ENCODE results near the gene PTPRJ. TPM values are rescaled to one million over a fixed set of nuclear protein-coding genes. Genes with fewer than 3 reads are reported as not detected.

The PTPRJ gene
- total and polyA plus RNA-seq, 4 donors: 4.1 to 24.7 (median 14.6) TPM

- no peak overlapping the region for H3K4me3 ChIP-seq (ENCODE audit: low read depth in 1 of 3, low read length in 3 of 3)
- TF ChIP-seq EGR1 (IDR thresholded peaks at IDR 0.05; ENCODE audit: low read depth in 2 of 2) (no peak), ATF3 (IDR thresholded peaks at IDR 0.05) (no peak), FOXA1 (IDR thresholded peaks at IDR 0.05) (no peak), ZBTB33 (IDR thresholded peaks at IDR 0.05) (no peak), GABPA (IDR thresholded peaks at IDR 0.05 in 1 of 2, conservative IDR thresholded peaks at IDR 0.05 in 1 of 2) (no peak), FOXA2 (IDR thresholded peaks at IDR 0.05) (no peak), RAD21 (IDR thresholded peaks at IDR 0.05) (no peak), RXRA (IDR thresholded peaks at IDR 0.05) (no peak), HNF4G (IDR thresholded peaks at IDR 0.05) (no peak), SP1 (IDR thresholded peaks at IDR 0.05) (no peak), YY1 (IDR thresholded peaks at IDR 0.05) (no peak)
- TF ChIP-seq, protein P1, sequence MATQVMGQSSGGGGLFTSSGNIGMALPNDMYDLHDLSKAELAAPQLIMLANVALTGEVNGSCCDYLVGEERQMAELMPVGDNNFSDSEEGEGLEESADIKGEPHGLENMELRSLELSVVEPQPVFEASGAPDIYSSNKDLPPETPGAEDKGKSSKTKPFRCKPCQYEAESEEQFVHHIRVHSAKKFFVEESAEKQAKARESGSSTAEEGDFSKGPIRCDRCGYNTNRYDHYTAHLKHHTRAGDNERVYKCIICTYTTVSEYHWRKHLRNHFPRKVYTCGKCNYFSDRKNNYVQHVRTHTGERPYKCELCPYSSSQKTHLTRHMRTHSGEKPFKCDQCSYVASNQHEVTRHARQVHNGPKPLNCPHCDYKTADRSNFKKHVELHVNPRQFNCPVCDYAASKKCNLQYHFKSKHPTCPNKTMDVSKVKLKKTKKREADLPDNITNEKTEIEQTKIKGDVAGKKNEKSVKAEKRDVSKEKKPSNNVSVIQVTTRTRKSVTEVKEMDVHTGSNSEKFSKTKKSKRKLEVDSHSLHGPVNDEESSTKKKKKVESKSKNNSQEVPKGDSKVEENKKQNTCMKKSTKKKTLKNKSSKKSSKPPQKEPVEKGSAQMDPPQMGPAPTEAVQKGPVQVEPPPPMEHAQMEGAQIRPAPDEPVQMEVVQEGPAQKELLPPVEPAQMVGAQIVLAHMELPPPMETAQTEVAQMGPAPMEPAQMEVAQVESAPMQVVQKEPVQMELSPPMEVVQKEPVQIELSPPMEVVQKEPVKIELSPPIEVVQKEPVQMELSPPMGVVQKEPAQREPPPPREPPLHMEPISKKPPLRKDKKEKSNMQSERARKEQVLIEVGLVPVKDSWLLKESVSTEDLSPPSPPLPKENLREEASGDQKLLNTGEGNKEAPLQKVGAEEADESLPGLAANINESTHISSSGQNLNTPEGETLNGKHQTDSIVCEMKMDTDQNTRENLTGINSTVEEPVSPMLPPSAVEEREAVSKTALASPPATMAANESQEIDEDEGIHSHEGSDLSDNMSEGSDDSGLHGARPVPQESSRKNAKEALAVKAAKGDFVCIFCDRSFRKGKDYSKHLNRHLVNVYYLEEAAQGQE (IDR thresholded peaks at IDR 0.05): no peak
- TF ChIP-seq, protein P2, sequence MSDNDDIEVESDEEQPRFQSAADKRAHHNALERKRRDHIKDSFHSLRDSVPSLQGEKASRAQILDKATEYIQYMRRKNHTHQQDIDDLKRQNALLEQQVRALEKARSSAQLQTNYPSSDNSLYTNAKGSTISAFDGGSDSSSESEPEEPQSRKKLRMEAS (IDR thresholded peaks at IDR 0.05): no peak
- H3K4me1 ChIP-seq (ENCODE audit: control insufficient read depth in 4 of 4, insufficient read depth in 4 of 4, low read length in 3 of 4): peaks cover 20 to 94% (median 82%) of the 10 kb centered on the region in 4 donors
- H3K27ac ChIP-seq (ENCODE audit: low read depth in 1 of 2, low read length in 2 of 2): peak overlapping the region; percentile 75 to 82
- 78% methylated on average over 3 of the region's 3 CpGs for WGBS
- H3K9ac ChIP-seq (ENCODE audit: low read depth in 1 of 2, low read length in 2 of 2): peak overlapping the region in 1 of 2 donors; percentile 17
- no peak for DNase-seq (ENCODE audit: low spot score)
- no peaks in the 10 kb centered on the region for H3K36me3 ChIP-seq (ENCODE audit: control insufficient read depth in 4 of 4, insufficient read depth in 3 of 4, low read depth in 1 of 4, low read length in 3 of 4)
- H3K9me3 ChIP-seq (ENCODE audit: control insufficient read depth in 4 of 4, low read length in 3 of 4): no peaks in the 10 kb centered on the region
- H3K27me3 ChIP-seq (ENCODE audit: control insufficient read depth in 4 of 4, insufficient read depth in 4 of 4, low read length in 3 of 4): no peaks in the 10 kb centered on the region
Observed at GRCh38 chr11:48104568-48104924, 124.2 kb downstream of the PTPRJ start.

GRCh38 chr11:48105096-48105990 lies 125.0 kb downstream of the PTPRJ start:
- Histone ChIP-seq H3K4me3 (ENCODE audit: low read depth in 1 of 3, low read length in 3 of 3) (no peak overlapping the region), H3K27ac (ENCODE audit: low read depth in 1 of 2, low read length in 2 of 2) (peak overlapping the region; percentile 66 to 68), H3K9ac (ENCODE audit: low read depth in 1 of 2, low read length in 2 of 2) (no peak overlapping the region), H3K4me1 (ENCODE audit: control insufficient read depth in 4 of 4, insufficient read depth in 4 of 4, low read length in 3 of 4) (peaks cover 16 to 89% (median 78%) of the 10 kb centered on the region in 4 donors), H3K27me3 (ENCODE audit: control insufficient read depth in 4 of 4, insufficient read depth in 4 of 4, low read length in 3 of 4) (no peaks in the 10 kb centered on the region), H3K9me3 (ENCODE audit: control insufficient read depth in 4 of 4, low read length in 3 of 4) (no peaks in the 10 kb centered on the region), H3K36me3 (ENCODE audit: control insufficient read depth in 4 of 4, insufficient read depth in 3 of 4, low read depth in 1 of 4, low read length in 3 of 4) (no peaks in the 10 kb centered on the region)
- TF ChIP-seq YY1 (IDR thresholded peaks at IDR 0.05): no peak
- no peak for TF ChIP-seq GABPA (IDR thresholded peaks at IDR 0.05 in 1 of 2, conservative IDR thresholded peaks at IDR 0.05 in 1 of 2)
- TF ChIP-seq ATF3 (IDR thresholded peaks at IDR 0.05): no peak
- TF ChIP-seq, protein P1 (IDR thresholded peaks at IDR 0.05): no peak
- WGBS: 92% methylated on average over 10 of the region's 10 CpGs
- DNase-seq (ENCODE audit: low spot score): no peak

Data from liver (tissue), 9 donors.